GM21786 (cell line): ENCODE data around the gene UBAP1.
"Not testable (repeated sequence)": the region's sequence is repeated elsewhere in the genome, so short reads cannot be mapped to it uniquely, and the experiment has no call there.

Experiments used
- ATAC-seq: cut with Tn5 transposase; IDR thresholded peaks from one replicate; pipeline ENCODE4 v1.9.1; 2021; ENCODE audit not compliant: unreplicated experiment

UBAP1 gene

DNA sequence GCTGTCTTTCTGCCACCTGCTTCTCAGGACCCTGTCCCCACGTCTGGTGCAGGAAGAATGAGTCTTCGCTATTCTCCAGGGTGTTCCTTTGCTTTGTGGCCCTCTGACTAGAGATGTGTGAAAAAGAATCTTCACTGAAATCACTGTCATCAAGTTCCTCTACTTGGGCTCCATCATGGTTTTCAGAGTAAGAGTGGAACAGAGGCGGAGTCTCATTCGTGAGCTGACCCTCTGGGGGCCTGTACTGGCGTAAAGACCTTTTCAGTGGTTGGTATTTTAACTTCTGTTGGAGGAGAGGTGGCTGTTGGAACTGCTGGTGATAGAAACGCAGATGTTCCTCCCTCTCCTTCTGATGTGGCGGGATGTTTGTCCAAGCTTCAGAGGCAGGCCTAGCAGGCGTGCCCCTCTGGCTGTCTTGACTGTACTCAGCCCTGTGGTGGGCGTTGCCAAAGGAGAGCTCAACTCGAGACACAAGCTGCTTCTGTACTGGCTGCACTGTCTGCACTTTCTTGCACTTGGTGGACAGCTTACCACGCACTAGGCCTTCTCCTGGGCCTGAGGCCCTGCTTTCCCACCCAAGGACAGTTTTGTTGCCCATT, 78.2 kb downstream of the UBAP1 start:
- no peak for ATAC-seq

DNA sequence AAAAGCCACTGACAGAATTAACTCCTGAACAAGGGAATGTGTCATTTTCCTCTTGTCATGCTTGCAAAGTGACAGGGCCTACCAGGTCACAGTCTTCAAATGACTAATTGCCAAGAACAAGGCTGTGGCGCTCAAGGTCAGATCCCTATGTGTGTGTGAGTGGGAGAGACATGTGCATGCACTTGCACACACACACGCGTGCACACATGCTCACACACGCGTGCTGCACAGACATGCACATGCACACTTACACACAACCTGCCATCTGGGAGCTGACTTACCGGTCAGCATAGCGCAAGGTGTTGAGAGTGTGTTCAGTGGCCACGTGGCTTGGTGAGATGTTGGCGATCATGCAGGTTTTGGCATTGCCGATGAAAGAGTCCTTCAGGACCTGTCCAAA, 80.5 kb downstream of the UBAP1 start:
- ATAC-seq: no peak

DNA sequence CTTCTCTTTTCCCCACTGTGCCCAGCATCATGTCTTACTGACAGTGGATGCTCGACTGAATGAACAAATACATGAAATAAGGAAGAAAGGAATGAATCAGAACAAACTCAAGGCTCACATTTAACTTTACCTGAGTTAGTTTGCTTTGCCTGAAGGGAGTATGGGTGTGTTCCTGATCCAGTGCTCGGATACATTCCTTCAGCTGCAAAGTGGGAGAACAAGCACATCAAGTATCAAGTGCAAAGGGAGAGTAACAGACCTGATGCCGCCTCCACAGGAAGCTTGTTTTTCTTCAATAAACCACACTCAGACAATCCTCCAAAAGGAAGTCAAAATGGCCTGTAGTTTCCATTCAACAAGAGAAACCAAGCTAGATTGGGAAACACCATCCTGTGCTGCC, 84.1 kb downstream of the UBAP1 start:
- ATAC-seq: no peak

DNA sequence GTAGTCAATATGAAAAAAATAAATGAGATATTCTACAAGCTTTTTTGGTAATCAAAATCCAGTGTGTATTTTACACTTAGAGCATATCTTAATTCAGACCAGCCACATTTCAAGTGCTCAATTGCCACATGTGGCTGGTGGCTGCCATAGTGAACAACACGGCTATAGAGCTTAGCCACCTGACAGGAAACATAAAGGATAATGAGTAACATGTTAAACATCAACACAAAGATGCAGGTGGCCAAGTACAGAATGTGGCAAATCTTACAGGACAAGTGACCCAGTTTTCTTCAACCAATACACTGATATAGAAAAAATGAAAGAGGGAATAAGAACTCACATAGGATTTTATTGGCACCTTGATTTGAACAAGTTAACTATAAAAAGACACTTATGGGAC, 88.8 kb downstream of the UBAP1 start:
- ATAC-seq: no peak

DNA sequence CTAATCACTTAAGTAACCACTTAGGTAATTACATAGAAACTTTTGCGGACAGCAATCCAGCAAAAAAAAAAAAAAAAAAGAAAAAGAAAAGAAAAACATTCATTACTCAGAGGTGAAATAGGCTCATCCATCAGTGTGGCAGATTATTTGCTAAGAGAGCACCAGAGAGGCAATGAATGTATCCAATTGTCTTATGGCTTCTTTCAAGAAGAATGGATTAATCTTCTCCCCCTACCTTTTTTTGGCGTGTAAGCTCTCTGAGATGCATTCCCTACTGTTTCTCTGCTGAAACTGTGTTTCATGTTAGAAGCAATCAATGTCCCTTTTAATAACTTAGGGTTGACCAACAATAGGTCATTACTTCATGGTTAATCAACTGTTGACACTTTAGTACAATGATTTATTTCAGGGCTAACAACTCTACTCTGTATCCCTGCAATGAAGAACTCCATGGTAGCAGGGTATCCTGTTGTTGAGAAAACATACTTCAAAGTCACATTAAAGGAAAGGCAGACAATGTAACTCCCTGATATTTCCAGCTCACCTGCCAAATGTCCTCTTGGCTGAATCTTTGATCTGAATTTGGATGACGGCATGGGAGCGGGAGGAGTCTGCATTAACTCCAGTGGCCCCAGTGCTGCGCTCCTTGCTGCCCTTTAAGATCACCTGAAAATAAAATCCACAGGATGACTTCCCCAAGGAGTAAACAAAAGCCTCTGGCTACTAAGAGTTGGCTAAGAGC, 92.6 kb downstream of the UBAP1 start:
- ATAC-seq: no peak

DNA sequence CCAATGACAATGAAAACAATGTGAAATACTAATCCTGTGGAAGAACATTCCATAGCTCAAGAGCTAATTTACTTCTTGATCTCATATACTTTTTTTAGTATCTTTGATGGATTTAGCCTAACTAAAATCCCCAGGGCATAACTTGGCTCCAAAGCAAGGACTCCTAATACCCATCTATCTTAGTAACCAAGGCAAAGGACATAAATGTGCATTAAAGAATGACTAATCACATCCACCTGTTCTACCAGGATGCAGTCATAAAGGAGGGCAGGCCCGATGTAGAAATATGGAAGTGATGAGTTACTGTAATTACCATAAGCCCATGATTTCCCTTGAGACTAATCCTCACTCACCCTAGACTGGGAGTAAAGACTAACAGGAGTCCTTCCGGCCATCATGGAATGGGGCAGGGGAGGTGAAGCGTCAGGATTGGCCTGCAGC, 93.3 kb downstream of the UBAP1 start:
- no peak for ATAC-seq

DNA sequence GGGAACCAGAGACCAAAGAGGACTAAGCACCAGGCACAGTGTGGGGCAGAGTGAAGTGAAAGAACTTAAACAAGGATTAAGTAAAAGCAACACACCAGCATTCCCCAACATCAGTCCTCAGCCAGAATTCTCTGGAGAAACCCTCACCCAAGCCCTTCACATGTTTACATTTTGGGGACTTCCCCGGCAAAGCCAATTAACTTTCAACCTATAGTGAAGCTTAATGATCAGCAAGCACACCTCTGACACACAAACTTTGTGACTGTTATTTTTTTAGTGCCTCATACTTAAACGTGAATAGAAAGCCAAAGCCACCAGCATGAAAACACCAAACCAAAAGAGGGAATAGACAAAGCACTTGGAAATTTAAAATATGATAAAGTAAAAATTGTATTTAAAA, 94.7 kb downstream of the UBAP1 start:
- not testable (repeated sequence) for ATAC-seq

DNA sequence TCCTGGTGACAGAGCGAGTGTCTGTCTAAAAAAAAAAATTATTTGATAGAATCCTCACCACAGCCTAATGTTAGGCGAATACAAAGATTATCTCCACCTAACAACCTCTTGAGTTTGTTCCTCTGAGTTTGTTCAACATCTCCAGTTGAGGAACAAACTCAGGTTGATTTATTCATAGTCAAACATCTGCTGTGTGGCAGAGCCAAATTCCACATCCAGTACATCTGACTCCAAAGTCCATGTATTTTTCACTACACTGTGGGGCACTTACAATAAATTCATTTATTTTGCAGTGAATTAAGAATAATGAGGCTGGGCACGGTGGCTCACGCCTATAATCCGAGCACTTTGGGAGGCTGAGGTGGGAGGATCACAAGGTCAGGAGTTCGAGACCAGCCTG, 97.0 kb downstream of the UBAP1 start:
- ATAC-seq: no peak

DNA sequence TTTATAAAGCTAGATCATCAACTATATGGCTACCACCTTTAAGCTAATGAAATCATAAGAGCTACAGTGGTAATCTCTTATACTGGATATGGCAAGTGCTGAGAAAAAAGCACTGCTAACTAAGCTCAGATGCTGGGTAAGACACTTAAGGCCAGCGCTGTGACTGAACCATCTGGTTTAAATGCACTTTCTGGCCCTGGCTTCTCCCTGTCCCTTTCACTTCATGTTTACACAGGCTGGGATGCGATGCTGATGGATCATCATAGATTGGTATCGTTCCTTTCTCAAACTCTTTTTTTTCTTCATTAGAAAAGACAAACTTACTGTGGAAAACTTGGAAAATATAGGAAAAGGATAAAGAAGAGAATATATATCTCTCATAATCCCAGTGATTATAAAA, 97.9 kb downstream of the UBAP1 start:
- ATAC-seq: no peak

DNA sequence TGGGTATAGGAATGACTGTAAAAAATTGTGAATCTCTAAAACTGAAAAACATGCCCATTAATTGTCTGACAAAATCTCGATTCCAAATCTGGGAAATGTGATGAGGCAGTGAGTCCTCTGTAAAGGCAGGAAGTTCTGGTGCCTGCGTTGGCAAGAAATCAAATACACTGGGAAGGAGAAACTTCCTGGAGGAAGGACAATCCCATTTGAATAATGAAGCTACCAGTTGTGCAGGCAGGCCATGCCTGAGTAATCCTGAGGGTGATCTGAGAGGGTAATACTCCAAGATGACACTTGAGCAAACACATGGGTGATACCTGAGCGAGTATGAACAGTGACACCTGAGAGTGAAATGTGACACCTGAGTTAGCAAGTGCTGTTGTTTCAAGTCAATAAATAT, 100.6 kb downstream of the UBAP1 start:
- ATAC-seq: no peak

DNA sequence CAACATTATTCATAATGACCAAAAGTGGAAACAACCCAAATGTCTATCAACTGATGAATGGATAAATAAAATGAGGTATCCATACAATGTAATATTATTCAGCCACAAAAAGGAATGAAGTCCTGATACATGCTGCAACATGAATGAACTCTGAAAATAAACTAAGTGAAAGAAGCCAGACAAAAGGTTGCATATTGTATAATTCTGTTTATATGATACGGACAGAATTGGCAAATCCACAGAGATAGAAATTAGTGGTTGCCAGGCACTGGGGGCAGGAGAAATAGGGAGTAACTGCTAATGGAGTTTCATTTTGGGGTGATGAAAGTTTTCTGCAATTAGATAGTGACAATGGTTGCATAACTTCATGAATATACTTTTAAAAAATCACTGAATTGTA, 103.3 kb downstream of the UBAP1 start:
- ATAC-seq: no peak

DNA sequence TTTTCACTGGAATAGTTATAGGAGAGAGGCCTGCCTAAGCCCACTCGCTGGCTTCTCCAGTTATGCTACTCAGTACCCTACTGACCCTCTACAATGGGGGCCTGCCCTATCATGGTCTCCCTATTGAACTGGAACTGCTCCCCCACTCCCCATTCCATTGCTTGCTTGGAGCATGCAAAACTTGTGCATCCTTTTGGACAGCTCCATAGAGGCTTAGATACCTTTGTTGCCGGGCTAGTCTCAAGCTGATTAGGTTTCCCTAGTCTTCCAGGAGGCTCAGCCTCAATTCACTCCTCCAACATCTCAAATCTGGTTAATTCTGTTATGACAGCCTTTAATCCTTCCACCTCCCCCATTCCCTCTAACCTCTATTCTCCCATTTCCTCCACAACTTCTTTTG, 110.3 kb downstream of the UBAP1 start:
- ATAC-seq: no peak

DNA sequence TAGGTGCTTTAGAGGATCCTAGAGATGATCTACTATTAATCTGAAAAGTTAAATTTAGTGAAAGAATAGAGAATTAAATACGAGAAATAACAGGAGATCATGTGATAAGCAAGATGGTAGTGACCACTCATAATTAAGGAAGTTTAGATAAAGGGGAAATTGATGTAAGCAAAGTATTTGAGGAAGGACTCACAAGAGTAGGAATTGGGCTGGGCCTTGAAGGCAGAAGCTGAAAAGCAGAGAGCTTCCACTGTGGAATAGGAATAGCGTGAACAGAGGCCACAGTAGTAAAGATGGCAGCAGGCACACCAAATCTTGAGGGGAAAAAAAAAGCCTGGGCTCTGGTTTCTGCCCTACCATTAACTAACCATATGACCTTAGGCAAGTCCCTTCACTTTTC, 112.2 kb downstream of the UBAP1 start:
- no peak for ATAC-seq

DNA sequence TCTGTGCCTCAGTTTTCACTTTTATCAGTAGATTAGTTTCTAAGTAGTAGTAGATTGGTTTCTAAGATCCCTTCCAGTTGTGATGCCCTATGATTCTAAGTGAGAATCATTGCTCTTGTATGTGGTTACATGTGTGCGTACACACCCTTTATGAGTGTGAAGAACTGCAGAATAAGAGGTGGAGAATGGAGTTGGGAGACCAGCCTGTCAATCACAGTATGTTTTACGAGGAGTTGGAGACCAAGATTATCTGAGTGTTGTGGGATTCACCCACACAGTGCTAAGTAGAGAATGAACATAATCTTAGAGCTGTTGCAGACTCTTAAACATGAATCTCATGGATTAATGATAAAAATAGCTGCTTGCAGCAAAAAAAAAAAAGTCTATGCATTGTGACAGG, 112.6 kb downstream of the UBAP1 start:
- no peak for ATAC-seq

DNA sequence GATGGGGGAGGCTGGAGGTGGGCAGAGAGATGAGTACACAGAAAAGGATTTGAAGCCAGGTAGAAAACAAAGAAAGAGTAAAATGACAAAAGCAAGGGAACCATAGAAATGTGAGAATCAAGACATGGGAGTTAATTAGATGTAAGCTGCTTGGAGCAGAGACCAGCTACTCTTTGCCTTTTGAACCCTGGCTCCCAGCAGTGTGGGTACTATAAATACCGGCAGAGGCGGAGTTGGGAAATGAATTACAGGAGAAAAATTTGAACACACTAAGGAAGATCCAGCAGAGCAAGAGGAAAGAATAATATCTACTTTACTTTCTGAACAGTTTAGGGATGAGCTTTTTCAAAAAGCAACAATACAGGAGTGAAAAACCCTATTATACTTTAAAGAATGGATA, 113.7 kb downstream of the UBAP1 start:
- ATAC-seq: no peak

DNA sequence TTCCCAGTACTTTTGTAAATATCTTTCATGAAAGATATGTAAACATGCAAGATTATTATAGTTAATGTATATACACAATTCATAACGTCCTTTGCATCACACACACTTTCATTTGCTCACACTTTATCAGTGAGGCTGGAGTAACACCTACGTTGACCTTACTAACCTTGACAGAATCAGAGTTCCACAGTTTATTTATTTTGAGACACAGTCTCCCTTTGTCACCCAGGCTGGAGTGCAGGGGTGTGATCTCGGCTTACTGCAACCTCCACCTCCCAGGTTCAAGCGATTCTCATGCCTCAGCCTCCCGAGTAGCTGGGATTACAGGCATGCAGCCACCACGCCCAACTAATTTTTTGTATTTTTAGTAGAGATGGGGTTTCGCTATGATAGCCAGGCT, 122.2 kb downstream of the UBAP1 start:
- not testable (repeated sequence) for ATAC-seq
